ENCODE results near the gene TRPM2. TPM values are rescaled to one million over a fixed set of nuclear protein-coding genes. Genes with fewer than 3 reads are reported as not detected.
"Not testable (repeated sequence)": the region's sequence is repeated elsewhere in the genome, so short reads cannot be mapped to it uniquely, and the experiment has no call there.

The TRPM2 gene
- total RNA-seq, 1 donor from 2014 or later = 2.8 TPM

DNA sequence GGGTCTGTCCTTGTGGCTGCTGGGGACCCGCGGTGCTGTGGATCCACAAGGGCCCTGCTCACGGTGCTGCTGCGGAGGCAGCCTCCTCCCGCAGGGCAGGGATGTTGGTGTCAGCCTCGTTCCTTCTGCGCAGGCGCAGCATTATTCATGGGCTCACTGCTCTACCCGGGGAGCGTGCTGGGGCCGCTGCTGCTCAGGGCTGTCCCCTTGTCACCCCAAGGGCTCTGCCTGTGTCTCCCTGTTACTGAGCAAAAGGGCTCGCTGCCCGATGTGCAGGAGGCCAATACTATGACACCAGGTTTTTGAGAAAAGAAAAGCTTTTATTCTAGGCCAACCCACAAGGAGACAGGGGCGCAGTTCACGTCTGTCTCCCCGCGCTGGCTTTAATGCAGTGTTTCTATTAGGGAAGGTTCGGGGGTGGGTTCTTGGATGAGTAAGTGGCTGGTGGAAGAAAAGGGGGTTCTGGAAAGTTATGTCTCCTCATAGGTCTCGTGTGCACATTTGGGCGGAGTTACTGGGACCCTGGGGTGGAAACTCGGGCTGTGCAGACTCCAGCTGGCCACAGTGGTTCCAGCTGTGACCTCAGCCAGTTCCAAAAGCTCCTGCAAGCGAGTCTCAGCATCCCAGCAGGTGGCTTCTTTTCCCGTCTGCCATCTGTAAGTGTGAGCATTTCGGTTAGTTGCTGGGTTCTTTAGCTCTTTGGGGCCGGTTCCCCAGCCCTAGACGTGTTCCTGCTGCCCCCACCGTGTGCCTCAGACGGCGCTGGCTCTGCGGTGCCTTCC lies 61.1 kb downstream of the TRPM2 start:
- DNase-seq (ENCODE audit: low read depth) = no peak
- TF ChIP-seq, protein P1, sequence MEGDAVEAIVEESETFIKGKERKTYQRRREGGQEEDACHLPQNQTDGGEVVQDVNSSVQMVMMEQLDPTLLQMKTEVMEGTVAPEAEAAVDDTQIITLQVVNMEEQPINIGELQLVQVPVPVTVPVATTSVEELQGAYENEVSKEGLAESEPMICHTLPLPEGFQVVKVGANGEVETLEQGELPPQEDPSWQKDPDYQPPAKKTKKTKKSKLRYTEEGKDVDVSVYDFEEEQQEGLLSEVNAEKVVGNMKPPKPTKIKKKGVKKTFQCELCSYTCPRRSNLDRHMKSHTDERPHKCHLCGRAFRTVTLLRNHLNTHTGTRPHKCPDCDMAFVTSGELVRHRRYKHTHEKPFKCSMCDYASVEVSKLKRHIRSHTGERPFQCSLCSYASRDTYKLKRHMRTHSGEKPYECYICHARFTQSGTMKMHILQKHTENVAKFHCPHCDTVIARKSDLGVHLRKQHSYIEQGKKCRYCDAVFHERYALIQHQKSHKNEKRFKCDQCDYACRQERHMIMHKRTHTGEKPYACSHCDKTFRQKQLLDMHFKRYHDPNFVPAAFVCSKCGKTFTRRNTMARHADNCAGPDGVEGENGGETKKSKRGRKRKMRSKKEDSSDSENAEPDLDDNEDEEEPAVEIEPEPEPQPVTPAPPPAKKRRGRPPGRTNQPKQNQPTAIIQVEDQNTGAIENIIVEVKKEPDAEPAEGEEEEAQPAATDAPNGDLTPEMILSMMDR (IDR thresholded peaks at IDR 0.05; ENCODE audit: insufficient read depth, low read length, poor library complexity, severe bottlenecking) = no peak
- Histone ChIP-seq H3K36me3 (ENCODE audit: control insufficient read depth, insufficient read depth, low read length) (no peaks in the 10 kb centered on the region), H3K27me3 (ENCODE audit: control insufficient read depth, insufficient read depth, low read length) (no peaks in the 10 kb centered on the region), H3K4me3 (ENCODE audit: low read depth, low read length) (no peak overlapping the region)

- TF ChIP-seq, protein P1 (IDR thresholded peaks at IDR 0.05; ENCODE audit: insufficient read depth, low read length, poor library complexity, severe bottlenecking) = no peak
- H3K36me3 ChIP-seq (ENCODE audit: control insufficient read depth, insufficient read depth, low read length) = no peaks in the 10 kb centered on the region
- DNase-seq (ENCODE audit: low read depth) = no peak
- no peak overlapping the region for H3K4me3 ChIP-seq (ENCODE audit: low read depth, low read length)
- H3K27me3 ChIP-seq (ENCODE audit: control insufficient read depth, insufficient read depth, low read length) = no peaks in the 10 kb centered on the region
Observed at GRCh38 chr21:44415073-44416025, 61.9 kb downstream of the TRPM2 start.

DNA sequence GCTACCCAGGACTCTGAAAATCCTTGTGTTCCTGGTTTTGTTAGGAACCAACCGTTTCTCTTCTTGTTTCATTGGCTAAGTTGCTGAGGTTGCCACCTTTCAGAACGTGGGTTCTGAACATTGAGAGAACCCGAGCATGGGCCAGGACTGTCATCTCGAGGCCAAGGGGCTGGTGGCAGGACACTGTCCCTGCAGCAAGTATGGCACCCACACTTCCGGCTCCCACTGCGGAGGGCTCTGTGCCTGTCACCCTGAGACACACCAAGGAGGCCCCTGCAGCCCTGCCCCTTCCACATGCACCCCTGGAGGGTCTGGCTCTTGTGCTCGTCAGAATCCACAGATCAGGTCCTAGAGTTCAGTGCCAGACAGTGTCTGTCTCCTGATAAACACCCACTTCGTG lies 62.8 kb downstream of the TRPM2 start:
- TF ChIP-seq, protein P1 (IDR thresholded peaks at IDR 0.05; ENCODE audit: insufficient read depth, low read length, poor library complexity, severe bottlenecking) = no peak
- Histone ChIP-seq H3K4me3 (ENCODE audit: low read depth, low read length) (no peak overlapping the region), H3K36me3 (ENCODE audit: control insufficient read depth, insufficient read depth, low read length) (no peaks in the 10 kb centered on the region), H3K27me3 (ENCODE audit: control insufficient read depth, insufficient read depth, low read length) (no peaks in the 10 kb centered on the region)
- DNase-seq (ENCODE audit: low read depth) = no peak

- DNase-seq (ENCODE audit: low read depth); H3K36me3 ChIP-seq (ENCODE audit: control insufficient read depth, insufficient read depth, low read length); H3K4me3 ChIP-seq (ENCODE audit: low read depth, low read length); H3K27me3 ChIP-seq (ENCODE audit: control insufficient read depth, insufficient read depth, low read length): not testable (repeated sequence)
Observed at GRCh38 chr21:44417621-44418107, 64.2 kb downstream of the TRPM2 start.

- Histone ChIP-seq H3K36me3 (ENCODE audit: control insufficient read depth, insufficient read depth, low read length) (no peaks in the 10 kb centered on the region), H3K4me3 (ENCODE audit: low read depth, low read length) (no peak overlapping the region), H3K27me3 (ENCODE audit: control insufficient read depth, insufficient read depth, low read length) (no peaks in the 10 kb centered on the region)
- TF ChIP-seq, protein P1 (IDR thresholded peaks at IDR 0.05; ENCODE audit: insufficient read depth, low read length, poor library complexity, severe bottlenecking) = no peak
- no peak for DNase-seq (ENCODE audit: low read depth)
Observed at GRCh38 chr21:44418108-44418875, 64.9 kb downstream of the TRPM2 start.

Data from kidney epithelial cell (primary cell).